Measurements from ENCODE around the gene BACH2.
"Not testable (repeated sequence)": the region's sequence is repeated elsewhere in the genome, so short reads cannot be mapped to it uniquely, and the experiment has no call there.

Gene BACH2

GRCh38 chr6:89927791-89928550 lies 368.7 kb downstream of the BACH2 start:
- DNase-seq: no peak

DNA sequence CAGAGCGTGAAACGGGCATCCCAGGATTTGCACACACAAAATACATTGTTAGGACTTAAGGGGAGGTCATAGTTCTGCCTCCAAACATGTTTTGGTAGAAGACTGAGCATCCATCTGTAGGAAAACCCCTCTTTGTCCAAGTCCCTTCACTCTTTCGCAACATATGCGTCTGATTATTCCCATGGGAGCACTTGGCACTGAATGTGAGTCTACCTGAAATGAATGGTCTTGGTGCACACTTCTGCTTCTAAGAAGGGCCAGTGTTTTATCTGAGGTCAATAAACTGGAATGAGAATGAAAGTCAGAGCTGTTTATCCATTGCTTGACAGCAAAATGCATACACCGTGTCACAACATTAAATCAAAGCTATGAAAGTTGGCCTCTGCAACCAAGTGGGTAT lies 369.4 kb downstream of the BACH2 start:
- DNase-seq: no peak

DNA sequence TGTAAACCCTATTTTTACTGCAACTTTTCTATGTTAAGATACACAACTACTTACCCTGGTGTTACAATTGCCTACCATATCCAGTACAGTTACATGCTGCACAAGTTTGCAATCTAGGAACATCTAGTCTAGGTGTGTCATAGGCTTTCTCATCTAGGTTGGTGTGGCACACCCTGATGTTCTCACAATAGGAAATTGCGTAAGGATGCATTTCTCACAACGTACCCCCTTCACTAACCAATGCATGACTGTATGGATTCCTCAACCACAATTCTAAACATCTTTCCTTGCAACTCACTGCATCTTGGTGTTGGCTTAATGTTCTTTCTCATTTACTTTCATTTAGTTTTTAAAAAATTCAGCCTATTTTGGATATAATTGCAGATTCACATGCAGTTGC lies 370.8 kb downstream of the BACH2 start:
- no peak for DNase-seq

GRCh38 chr6:89924231-89924630 lies 372.4 kb downstream of the BACH2 start:
- DNase-seq: no peak

- no peak for DNase-seq
Observed at GRCh38 chr6:89921691-89922090, 375.0 kb downstream of the BACH2 start.

GRCh38 chr6:89921197-89921596 lies 375.4 kb downstream of the BACH2 start:
- no peak for DNase-seq

GRCh38 chr6:89917801-89918366 lies 378.8 kb downstream of the BACH2 start:
- DNase-seq: no peak

DNA sequence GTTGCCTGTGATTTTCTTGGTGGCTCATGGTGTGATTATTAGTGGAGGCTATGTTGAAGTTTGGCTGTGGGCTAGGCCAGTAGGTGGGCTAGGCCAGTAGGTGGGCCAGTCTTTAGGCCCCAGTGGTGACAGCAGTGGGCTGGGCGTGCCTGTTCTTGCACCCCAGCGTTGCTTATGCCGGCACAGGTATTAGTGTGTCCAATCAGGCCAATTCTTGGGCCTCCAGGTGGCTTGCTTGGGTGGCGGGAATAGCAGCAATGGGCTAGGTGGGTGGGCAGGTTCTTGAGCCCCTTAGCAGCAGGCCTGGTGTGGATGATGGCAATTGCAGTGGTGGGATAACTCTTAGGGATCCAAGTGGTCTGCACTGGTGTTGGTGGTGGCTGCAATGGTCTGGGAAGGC lies 379.4 kb downstream of the BACH2 start:
- DNase-seq: no peak

- no peak for DNase-seq
Observed at GRCh38 chr6:89916136-89916920, 380.3 kb downstream of the BACH2 start.

DNA sequence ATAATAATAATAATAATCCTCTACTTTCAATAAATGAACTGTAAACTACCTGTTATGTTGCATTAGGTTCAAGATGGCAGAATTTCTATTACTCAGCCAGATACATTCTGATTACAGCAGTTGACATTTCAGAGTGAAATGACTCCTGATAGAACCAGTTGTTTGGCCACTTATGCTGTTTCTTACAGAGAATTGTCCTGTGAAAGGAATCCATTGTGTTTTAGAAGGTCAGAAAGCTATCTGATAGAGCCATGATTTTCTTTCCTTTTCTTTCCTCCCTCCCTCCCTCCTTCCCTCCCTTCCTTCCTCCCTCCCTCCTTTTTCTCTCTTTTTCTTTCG lies 385.8 kb downstream of the BACH2 start:
- no peak for DNase-seq

DNA sequence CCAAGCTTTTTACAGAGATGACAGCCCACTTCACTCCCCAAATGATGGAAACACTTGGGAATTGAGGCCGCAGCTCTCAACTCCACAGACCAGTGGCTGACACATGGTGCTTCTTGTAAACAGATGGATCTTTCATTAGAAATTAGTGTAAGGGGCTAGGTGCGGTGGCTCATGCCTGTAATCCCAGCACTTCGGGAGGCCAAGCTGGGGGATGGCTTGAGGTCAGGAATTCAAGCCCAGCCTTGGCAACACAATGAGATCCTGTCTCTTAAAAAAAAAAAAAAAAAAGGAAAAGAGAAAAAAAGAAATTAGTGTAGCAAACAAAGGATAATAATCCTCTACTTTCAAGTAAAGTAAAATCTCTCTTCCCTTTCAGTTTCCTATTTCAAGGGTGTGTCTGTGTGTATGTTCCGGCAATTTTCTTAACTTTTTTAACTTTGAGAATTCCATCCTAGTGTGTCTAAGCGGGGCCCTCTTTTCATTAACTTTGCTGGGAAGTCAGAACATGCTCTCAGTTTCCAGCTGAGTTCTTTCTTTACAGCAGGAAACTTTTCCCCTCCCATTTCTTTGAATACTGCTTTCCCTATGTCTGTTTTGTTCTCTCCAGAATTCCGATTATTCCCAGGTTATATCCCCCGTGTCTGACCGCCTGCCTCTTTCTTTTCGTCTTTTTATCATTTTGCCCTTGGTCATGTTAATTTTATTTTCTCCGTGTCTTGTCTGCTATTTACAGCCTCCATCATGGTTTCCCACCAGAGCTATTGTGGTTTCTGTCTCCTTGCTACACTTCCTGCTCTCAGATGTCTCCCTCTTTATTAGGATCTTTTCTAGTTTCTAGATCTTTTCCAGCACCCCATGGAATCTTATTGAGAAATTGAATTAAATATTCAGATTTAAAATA lies 386.4 kb downstream of the BACH2 start:
- DNase-seq: not testable (repeated sequence)

- peak; percentile 52 for DNase-seq
Observed at GRCh38 chr6:89895276-89895874, 401.3 kb downstream of the BACH2 start.

DNA sequence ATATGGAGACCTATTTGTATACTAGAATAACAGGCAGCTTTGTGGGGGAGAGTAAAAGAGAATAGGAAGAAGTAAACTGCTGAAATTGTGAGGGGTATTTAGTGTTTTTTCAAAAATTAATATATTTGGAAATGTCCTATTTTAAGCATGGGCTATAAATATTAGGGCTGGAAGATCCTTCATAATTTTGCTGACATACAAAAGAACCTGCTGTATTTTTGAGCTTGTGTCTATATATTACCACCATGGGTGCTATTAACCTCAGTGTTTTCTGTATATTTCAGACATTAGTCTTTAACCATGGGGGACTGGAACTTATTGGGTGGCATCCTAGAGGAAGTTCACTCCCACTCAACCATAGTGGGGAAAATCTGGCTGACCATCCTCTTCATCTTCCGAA lies 402.5 kb downstream of the BACH2 start, which contains the start of gene GJA10:
Gene GJA10, plus strand, starts transcription at position 301 of the 400 bp plus-strand sequence. Its CDS starts 0 bp downstream, at position 301.
- DNase-seq: no peak

- DNase-seq: not testable (repeated sequence)
Observed at GRCh38 chr6:89892577-89892976, 404.1 kb downstream of the BACH2 start.

- DNase-seq: not testable (repeated sequence)
Observed at GRCh38 chr6:89890845-89891528, 405.7 kb downstream of the BACH2 start.

GRCh38 chr6:89888871-89889270 lies 407.8 kb downstream of the BACH2 start:
- no peak for DNase-seq

DNA sequence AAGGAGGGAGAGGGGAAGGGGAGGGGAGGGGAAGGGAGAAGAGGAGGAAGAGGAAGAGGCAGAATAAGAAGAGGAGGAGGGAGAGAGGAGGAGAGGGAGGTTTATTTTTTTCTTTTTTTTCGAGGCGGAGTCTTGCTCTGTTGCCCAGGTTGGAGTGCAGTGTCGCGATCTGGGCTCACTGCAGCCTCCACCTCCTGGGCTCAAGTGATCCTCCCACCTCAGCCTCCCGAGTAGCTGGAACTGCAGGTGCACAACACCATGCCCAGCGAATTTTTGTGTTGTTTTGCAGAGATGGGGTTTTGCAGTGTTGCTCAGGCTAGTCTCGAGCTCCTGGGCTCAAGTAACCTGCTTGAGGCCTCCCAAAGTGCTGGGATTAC lies 408.5 kb downstream of the BACH2 start:
- no peak for DNase-seq

GRCh38 chr6:89887452-89888137 lies 409.0 kb downstream of the BACH2 start:
- DNase-seq: no peak

GRCh38 chr6:89886378-89887120 lies 410.1 kb downstream of the BACH2 start:
- DNase-seq: no peak
